HEK293 (cell line): ENCODE results near the gene FAM193B.

ENCODE experiments used
- CTCF ChIA-PET: fragments of 350-600 bp; formaldehyde crosslinking; extraction: SDS; loops from one replicate; lab custom pipeline; 2021; ENCODE audit warnings: antibody characterized with exemption; lab: Yijun Ruan, JAX
- POLR2A ChIA-PET: fragments of 300-600 bp; formaldehyde crosslinking; extraction: SDS; loops from one replicate; lab custom pipeline; 2020; ENCODE audit warnings: antibody characterized with exemption, inconsistent platforms; lab: Yijun Ruan, JAX
- H3K27ac ChIP-seq: fragments of 200-500 bp; sonication (Bioruptor generic); 2 replicates; pipeline ENCODE4 v1.5.1; 2014; ENCODE audit warnings: low read depth, low read length, control low read depth, inconsistent platforms; ENCODE audit errors: extremely low read depth
- H3K36me3 ChIP-seq, 2 experiments: fragments of 200-500 bp in 1 of 2; sonication (Bioruptor generic) in 1 of 2; 1 replicate in 1 of 2; 2 replicates in 1 of 2; pipeline ENCODE4 v1.5.1; 2014 to 2017; ENCODE audit warnings: inconsistent platforms in 2 of 2, low read length in 2 of 2; ENCODE audit not compliant: control insufficient read depth in 2 of 2, insufficient read depth in 1 of 2
- H3K4me1 ChIP-seq: fragments of 200-500 bp; sonication (Bioruptor generic); 2 replicates; pipeline ENCODE4 v1.5.1; 2014; ENCODE audit warnings: mild to moderate bottlenecking, low read length, inconsistent platforms; ENCODE audit not compliant: control insufficient read depth, insufficient read depth
- H3K4me3 ChIP-seq: 2 replicates; pipeline ENCODE4 v1.5.1; 2011; ENCODE audit warnings: low read depth, mild to moderate bottlenecking, control low read depth, low read length, moderate library complexity
- H3K9me3 ChIP-seq: fragments of 200-500 bp; sonication (Bioruptor generic); 2 replicates; pipeline ENCODE4 v1.5.1; 2014; ENCODE audit warnings: low read depth, low read length, inconsistent platforms; ENCODE audit not compliant: control insufficient read depth, insufficient read depth
- BCL11A ChIP-seq: fragments of 450-650 bp; formaldehyde crosslinking; IDR thresholded peaks from 2 replicates; pipeline ENCODE4 v1.5.1; 2016; ENCODE audit warnings: low read depth, missing biosample characterization, missing genetic modification characterization
- IKZF3 ChIP-seq: fragments of 450-650 bp; IDR thresholded peaks from 2 replicates; pipeline ENCODE4 v1.5.0; 2018; ENCODE audit warnings: missing biosample characterization, mild to moderate bottlenecking, missing genetic modification characterization, moderate library complexity
- MYNN ChIP-seq: fragments of 450-650 bp; formaldehyde crosslinking; IDR thresholded peaks from 2 replicates; pipeline ENCODE4 v1.5.1; 2016; ENCODE audit warnings: missing biosample characterization, missing genetic modification characterization, borderline replicate concordance
- TRIM28 ChIP-seq: IDR thresholded peaks from 2 replicates; pipeline ENCODE4 v1.6.1; 2011; ENCODE audit warnings: low read length, control low read depth, borderline replicate concordance
- ZBTB7A ChIP-seq: fragments of 450-650 bp; formaldehyde crosslinking; IDR thresholded peaks from 2 replicates; pipeline ENCODE4 v1.5.1; 2016; ENCODE audit warnings: low read depth, missing biosample characterization, missing genetic modification characterization
- ZFHX2 ChIP-seq: fragments of 450-650 bp; formaldehyde crosslinking; conservative IDR thresholded peaks from 2 replicates; pipeline ENCODE4 v1.5.1; 2016; ENCODE audit warnings: missing biosample characterization, missing genetic modification characterization
- ZFP69B ChIP-seq: fragments of 450-650 bp; formaldehyde crosslinking; IDR thresholded peaks from 2 replicates; pipeline ENCODE4 v1.5.1; 2016; ENCODE audit warnings: missing biosample characterization, missing genetic modification characterization
- ZIC2 ChIP-seq: fragments of 450-650 bp; formaldehyde crosslinking; IDR thresholded peaks from 2 replicates; pipeline ENCODE4 v1.5.1; 2016; ENCODE audit warnings: missing biosample characterization, missing genetic modification characterization
- ZNF394 ChIP-seq: fragments of 450-650 bp; formaldehyde crosslinking; IDR thresholded peaks from 2 replicates; pipeline ENCODE4 v1.5.1; 2016; ENCODE audit warnings: missing biosample characterization, missing genetic modification characterization, mild to moderate bottlenecking, moderate library complexity, borderline replicate concordance
- ZNF416 ChIP-seq: fragments of 450-650 bp; formaldehyde crosslinking; IDR thresholded peaks from 2 replicates; pipeline ENCODE4 v1.5.1; 2016; ENCODE audit warnings: missing biosample characterization, missing genetic modification characterization
- ZNF501 ChIP-seq: fragments of 450-650 bp; formaldehyde crosslinking; IDR thresholded peaks from 2 replicates; pipeline ENCODE4 v1.5.1; 2016; ENCODE audit warnings: missing biosample characterization, missing genetic modification characterization
- ZNF555 ChIP-seq: fragments of 450-650 bp; formaldehyde crosslinking; conservative IDR thresholded peaks from 2 replicates; pipeline ENCODE4 v1.5.1; 2017; ENCODE audit warnings: missing biosample characterization, mild to moderate bottlenecking, missing genetic modification characterization, inconsistent platforms
- ZNF560 ChIP-seq: fragments of 450-650 bp; formaldehyde crosslinking; IDR thresholded peaks from 2 replicates; pipeline ENCODE4 v1.5.1; 2017; ENCODE audit warnings: missing biosample characterization, missing genetic modification characterization, borderline replicate concordance
- ZNF600 ChIP-seq: fragments of 450-650 bp; formaldehyde crosslinking; IDR thresholded peaks from 2 replicates; pipeline ENCODE4 v1.5.1; 2016; ENCODE audit warnings: missing biosample characterization, missing genetic modification characterization
- ZNF701 ChIP-seq: fragments of 450-650 bp; formaldehyde crosslinking; IDR thresholded peaks from 2 replicates; pipeline ENCODE4 v1.5.1; 2016; ENCODE audit warnings: missing biosample characterization, missing genetic modification characterization
- TF ChIP-seq, protein P1 (sequence below): fragments of 450-650 bp; formaldehyde crosslinking; IDR thresholded peaks from 2 replicates; pipeline ENCODE4 v1.5.1; 2016; ENCODE audit warnings: missing biosample characterization, missing genetic modification characterization
- TF ChIP-seq, protein P2 (sequence below): fragments of 450-650 bp; formaldehyde crosslinking; IDR thresholded peaks from 2 replicates; pipeline ENCODE4 v1.5.1; 2016; ENCODE audit warnings: missing biosample characterization, missing genetic modification characterization, low read depth
- TF ChIP-seq, protein P3 (sequence below): fragments of 450-650 bp; formaldehyde crosslinking; IDR thresholded peaks from 2 replicates; pipeline ENCODE4 v1.5.1; 2016; ENCODE audit warnings: missing biosample characterization, missing genetic modification characterization
- TF ChIP-seq, protein P4 (sequence below): fragments of 450-650 bp; formaldehyde crosslinking; IDR thresholded peaks from 2 replicates; pipeline ENCODE4 v1.5.1; 2016; ENCODE audit warnings: missing biosample characterization, missing genetic modification characterization

Gene FAM193B

DNA sequence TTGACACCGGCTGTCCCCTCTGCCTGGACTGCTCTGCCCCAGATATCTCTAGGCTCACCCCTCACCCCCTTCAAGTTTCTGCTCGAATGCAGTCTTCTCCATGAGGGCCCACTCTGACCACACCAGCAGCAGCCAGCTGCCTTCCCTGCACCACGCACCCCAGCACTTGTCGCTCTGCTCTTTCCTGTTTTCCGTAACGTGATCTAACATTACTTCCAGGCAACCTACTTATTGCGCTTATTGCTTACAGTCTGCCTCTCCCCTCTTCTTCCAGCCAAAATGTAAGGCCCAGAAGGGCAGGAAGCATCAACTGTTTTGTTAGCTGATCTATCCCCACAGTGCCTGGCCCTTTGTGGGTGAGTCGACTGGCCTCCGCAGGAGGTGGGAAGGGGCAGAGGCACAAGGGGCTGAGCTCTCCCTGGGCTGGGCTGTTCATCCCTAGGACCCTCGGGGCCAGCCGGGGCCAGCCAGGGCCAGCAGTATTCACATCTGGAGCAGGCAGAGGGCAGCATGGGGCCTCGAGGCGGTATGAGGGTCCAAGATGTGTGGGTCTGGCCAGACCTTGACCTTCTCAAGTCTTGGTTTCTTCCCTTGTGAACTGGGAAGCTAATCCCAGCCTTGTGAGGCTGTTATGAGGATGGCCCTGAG is 69.3 kb downstream of the FAM193B start (continued):
- TF ChIP-seq, protein P1, sequence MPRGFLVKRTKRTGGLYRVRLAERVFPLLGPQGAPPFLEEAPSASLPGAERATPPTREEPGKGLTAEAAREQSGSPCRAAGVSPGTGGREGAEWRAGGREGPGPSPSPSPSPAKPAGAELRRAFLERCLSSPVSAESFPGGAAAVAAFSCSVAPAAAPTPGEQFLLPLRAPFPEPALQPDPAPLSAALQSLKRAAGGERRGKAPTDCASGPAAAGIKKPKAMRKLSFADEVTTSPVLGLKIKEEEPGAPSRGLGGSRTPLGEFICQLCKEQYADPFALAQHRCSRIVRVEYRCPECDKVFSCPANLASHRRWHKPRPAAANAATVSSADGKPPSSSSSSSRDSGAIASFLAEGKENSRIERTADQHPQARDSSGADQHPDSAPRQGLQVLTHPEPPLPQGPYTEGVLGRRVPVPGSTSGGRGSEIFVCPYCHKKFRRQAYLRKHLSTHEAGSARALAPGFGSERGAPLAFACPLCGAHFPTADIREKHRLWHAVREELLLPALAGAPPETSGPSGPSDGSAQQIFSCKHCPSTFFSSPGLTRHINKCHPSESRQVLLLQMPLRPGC: no peak
- TF ChIP-seq ZFHX2 (tag by site-specific recombination) (no peak), ZNF701 (tag by site-specific recombination) (no peak), MYNN (tag by site-specific recombination) (no peak), ZNF600 (tag by site-specific recombination) (peak; percentile 84), TRIM28 (no peak), ZNF560 (tag by site-specific recombination) (no peak)
- TF ChIP-seq, protein P2, sequence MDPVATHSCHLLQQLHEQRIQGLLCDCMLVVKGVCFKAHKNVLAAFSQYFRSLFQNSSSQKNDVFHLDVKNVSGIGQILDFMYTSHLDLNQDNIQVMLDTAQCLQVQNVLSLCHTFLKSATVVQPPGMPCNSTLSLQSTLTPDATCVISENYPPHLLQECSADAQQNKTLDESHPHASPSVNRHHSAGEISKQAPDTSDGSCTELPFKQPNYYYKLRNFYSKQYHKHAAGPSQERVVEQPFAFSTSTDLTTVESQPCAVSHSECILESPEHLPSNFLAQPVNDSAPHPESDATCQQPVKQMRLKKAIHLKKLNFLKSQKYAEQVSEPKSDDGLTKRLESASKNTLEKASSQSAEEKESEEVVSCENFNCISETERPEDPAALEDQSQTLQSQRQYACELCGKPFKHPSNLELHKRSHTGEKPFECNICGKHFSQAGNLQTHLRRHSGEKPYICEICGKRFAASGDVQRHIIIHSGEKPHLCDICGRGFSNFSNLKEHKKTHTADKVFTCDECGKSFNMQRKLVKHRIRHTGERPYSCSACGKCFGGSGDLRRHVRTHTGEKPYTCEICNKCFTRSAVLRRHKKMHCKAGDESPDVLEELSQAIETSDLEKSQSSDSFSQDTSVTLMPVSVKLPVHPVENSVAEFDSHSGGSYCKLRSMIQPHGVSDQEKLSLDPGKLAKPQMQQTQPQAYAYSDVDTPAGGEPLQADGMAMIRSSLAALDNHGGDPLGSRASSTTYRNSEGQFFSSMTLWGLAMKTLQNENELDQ (tag by site-specific recombination): no peak
- TF ChIP-seq, protein P3, sequence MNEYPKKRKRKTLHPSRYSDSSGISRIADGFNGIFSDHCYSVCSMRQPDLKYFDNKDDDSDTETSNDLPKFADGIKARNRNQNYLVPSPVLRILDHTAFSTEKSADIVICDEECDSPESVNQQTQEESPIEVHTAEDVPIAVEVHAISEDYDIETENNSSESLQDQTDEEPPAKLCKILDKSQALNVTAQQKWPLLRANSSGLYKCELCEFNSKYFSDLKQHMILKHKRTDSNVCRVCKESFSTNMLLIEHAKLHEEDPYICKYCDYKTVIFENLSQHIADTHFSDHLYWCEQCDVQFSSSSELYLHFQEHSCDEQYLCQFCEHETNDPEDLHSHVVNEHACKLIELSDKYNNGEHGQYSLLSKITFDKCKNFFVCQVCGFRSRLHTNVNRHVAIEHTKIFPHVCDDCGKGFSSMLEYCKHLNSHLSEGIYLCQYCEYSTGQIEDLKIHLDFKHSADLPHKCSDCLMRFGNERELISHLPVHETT (tag by site-specific recombination): no peak
- TF ChIP-seq, all 188 proteins: peak for 5

DNA sequence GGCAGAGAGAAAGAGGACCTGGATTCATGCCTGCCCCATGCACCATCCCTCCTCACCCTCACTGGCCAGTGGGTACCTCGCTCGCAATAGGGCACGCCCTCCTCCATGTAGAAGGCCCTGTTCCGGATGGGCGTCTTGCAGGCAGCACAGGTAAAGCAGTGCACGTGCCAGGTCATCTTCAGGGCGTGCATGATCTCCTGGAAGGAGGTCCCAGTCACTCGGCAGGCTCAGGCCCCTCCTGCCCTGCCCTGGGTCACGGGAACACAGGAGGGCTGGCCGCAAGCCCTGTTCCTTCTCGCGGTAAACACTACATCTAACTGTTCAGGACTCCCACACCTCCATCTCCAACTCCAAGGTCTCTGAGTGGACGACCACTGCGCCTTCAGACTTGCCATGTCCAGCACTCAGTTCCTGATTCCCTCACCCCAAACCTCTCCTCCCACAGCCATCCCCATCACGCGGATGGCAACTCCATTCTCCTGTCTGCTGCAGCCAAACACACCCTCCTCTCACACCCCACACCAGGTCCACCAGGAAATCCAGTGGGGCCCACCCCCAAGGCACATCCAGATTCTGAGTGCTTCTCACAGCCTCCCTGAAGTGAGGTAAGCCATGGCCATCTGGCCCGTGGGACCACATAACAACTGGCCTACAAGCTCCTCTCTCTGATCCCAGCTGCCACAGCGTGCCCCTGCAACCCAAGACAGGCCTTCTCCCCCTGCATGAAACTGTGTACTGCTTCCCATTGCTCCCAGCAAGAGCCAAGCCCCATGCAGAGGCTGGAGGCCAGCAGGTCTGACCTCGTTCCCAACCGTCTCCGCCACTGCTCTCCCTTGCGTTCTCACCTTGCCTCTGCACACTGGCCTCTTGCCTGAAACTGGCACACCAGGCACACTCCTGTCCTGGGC is 70.1 kb downstream of the FAM193B start:
- peaks cover 12 to 61% of the 10 kb centered on the region in 2 experiments; a peak in 2 of 3 replicates for H3K36me3 ChIP-seq
- H3K27ac ChIP-seq: no peak overlapping the region
- no peak overlapping the region for H3K4me3 ChIP-seq
- H3K4me1 ChIP-seq: no peaks in the 10 kb centered on the region
- ChIA-PET CTCF (interaction anchor here (1.0 kb wide), 1 partner anchor 8 kb away, joined by 3 read pairs; no protein-coding TSS in a partner anchor), POLR2A (interaction anchor here (1.7 to 8.1 kb wide), 3 partner anchors 10 to 11 kb away, joined by 6 to 106 read pairs (median 10); partner anchors contain the start of gene PDLIM7)
- no peaks in the 10 kb centered on the region for H3K9me3 ChIP-seq
- TF ChIP-seq ZNF600 (tag by site-specific recombination) (peak; percentile 63), ZNF416 (tag by site-specific recombination) (no peak), ZIC2 (peak; percentile 90), ZFP69B (tag by site-specific recombination) (peak; percentile 86)
- TF ChIP-seq, protein P4, sequence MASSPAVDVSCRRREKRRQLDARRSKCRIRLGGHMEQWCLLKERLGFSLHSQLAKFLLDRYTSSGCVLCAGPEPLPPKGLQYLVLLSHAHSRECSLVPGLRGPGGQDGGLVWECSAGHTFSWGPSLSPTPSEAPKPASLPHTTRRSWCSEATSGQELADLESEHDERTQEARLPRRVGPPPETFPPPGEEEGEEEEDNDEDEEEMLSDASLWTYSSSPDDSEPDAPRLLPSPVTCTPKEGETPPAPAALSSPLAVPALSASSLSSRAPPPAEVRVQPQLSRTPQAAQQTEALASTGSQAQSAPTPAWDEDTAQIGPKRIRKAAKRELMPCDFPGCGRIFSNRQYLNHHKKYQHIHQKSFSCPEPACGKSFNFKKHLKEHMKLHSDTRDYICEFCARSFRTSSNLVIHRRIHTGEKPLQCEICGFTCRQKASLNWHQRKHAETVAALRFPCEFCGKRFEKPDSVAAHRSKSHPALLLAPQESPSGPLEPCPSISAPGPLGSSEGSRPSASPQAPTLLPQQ: peak; percentile 90
- TF ChIP-seq, all 188 proteins: peak for 4

DNA sequence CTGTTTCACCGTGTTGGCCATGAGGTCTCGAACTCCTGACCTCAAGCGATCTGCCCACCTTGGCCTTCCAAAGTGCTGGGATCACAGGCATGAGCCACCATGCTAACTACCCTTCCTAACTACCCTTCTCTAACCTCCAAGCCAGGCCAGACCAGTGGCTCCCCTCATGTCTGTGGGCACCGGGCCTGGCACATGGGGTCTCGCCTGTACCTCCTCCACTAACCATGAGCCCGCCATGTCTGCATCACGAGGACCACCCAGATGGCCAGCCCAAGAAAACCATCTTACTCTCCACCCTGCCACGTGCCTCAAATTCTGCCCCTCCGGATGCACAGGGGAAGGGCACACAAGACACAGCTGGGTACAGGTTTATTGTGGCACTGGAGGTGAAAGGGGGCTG is 71.3 kb downstream of the FAM193B start:
- no peaks in the 10 kb centered on the region for H3K9me3 ChIP-seq
- TF ChIP-seq, protein P4: no peak
- no peak for TF ChIP-seq ZBTB7A (tag by site-specific recombination)
- no peak for TF ChIP-seq ZNF416 (tag by site-specific recombination)
- TF ChIP-seq BCL11A (tag by site-specific recombination): no peak
- no peak for TF ChIP-seq IKZF3 (tag by site-specific recombination)
- TF ChIP-seq ZNF501 (tag by site-specific recombination): no peak
- no peak for TF ChIP-seq ZNF394 (tag by site-specific recombination)
- no peak for TF ChIP-seq ZNF555 (tag by site-specific recombination)
- ChIA-PET POLR2A (interaction anchor here (8.1 kb wide), 1 partner anchor 12 kb away, joined by 106 read pairs; the partner anchor contains the start of gene PDLIM7), CTCF (no interaction called here)
- H3K27ac ChIP-seq: no peak overlapping the region
- no peak overlapping the region for H3K4me3 ChIP-seq
- H3K36me3 ChIP-seq: peaks cover 7 to 50% of the 10 kb centered on the region in 2 experiments; a peak in 2 of 3 replicates
- no peaks in the 10 kb centered on the region for H3K4me1 ChIP-seq
